HG02623 (cell line): Measurements from ENCODE around the gene CLEC16A.

Experiments used
- ATAC-seq: cut with Tn5 transposase; IDR thresholded peaks from one replicate; pipeline ENCODE4 v1.9.1; 2021; ENCODE audit warnings: moderate library complexity; ENCODE audit not compliant: unreplicated experiment

The CLEC16A gene

GRCh38 chr16:11225677-11226549 is 281.5 kb downstream of the CLEC16A start:
- ATAC-seq = no peak

GRCh38 chr16:11229432-11229831 is 285.1 kb downstream of the CLEC16A start:
- no peak for ATAC-seq

- ATAC-seq = no peak
These were observed 285.5 kb downstream of the CLEC16A start for GRCh38 chr16:11229906-11230305.

DNA sequence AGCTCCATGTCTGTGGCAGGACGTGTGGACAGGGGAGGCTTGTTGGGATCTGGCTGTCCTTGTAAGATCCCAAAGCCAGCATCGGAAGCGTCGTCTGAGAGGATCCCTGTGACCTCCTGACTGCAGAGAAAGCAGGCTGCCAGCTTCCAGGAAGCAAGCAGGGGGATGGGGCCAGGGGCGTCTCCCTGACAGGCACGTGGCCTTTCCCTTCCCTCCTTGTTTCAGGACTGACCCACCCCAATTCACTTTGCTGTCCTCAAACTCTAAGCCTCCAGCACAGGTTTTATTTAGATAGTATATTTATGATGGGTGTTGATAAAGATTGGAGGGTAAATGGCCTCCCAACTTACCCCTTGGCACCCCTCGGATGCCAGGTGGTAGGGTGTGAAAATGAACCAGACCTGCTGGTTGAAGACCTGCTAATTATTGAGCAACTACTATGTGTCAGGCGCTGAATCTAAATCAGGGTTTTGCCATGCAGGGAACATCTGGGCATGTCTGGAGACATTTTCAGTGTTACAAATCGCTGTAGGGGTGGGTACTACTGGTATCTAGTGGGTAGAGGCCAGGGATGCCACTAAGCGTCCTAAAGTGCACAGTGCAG is 287.1 kb downstream of the CLEC16A start:
- no peak for ATAC-seq
